Measurements from ENCODE around the gene ADCYAP1R1. TPM values are rescaled to one million over a fixed set of nuclear protein-coding genes. Genes with fewer than 3 reads are reported as not detected.

ADCYAP1R1 gene
- total RNA-seq, 1 experiment from 2014 or later = 8.9 TPM

- no peak overlapping the region for H2BK120ac ChIP-seq (ENCODE audit: low read depth, low read length, poor library complexity, severe bottlenecking)
- no peak overlapping the region for H4K8ac ChIP-seq (replicated peaks; ENCODE audit: insufficient read length, low read depth, low read length)
- peaks cover 11% of the 10 kb centered on the region for H3K23me2 ChIP-seq (ENCODE audit: insufficient read length, low read depth, low read length, poor library complexity, severe bottlenecking)
- H2AK5ac ChIP-seq (ENCODE audit: insufficient read length, low read length) = no peak overlapping the region
- peaks cover 10% of the 10 kb centered on the region; the same call in 1 of the 2 replicates for H3K27me3 ChIP-seq (ENCODE audit: insufficient read depth, low read length)
- no peaks in the 10 kb centered on the region; a peak in 1 of 5 replicates for H3K9me3 Mint-ChIP-seq
- no peak overlapping the region for H3K23ac ChIP-seq (ENCODE audit: insufficient read length, low read depth, low read length)
- H2BK15ac ChIP-seq (ENCODE audit: low read depth, low read length) = no peak overlapping the region
- peak overlapping the region; percentile 44 for H3K14ac ChIP-seq (ENCODE audit: insufficient read depth, low read length)
- no peak overlapping the region for H3K27ac Mint-ChIP-seq
- no peaks in the 10 kb centered on the region for H4K20me1 ChIP-seq (ENCODE audit: control insufficient read depth, insufficient read depth, insufficient read length)
- no peak overlapping the region for H4K5ac ChIP-seq (ENCODE audit: insufficient read length, low read depth, low read length)
- peaks cover 28 to 40% of the 10 kb centered on the region in 2 experiments for H3K4me1 Mint-ChIP-seq
- H3K9me3 ChIP-seq (ENCODE audit: control insufficient read depth, low read depth, low read length) = no peaks in the 10 kb centered on the region
- H3K27ac ChIP-seq (ENCODE audit: insufficient read length, low read depth, low read length) = no peak overlapping the region
- H3K4ac ChIP-seq (ENCODE audit: low read depth, low read length) = no peak overlapping the region
- H3K4me2 ChIP-seq (ENCODE audit: insufficient read depth, insufficient read length, low read length) = peak overlapping the region; percentile 49
- H3K36me3 Mint-ChIP-seq (ENCODE audit: insufficient read depth in 1 of 3, low read depth in 3 of 3) = no peaks in the 10 kb centered on the region; a peak in 1 of 7 replicates
- no CpG with 5 or more reads among the region's 50 CpGs for WGBS (ENCODE audit: extremely low coverage, insufficient read length, low lambda C conversion rate)
- peaks cover 74% of the 10 kb centered on the region for H3K27me3 Mint-ChIP-seq (ENCODE audit: low read depth)
- H3K9ac ChIP-seq (ENCODE audit: extremely low read depth, insufficient read length, low read length) = no peak overlapping the region
- no peak overlapping the region for H2BK12ac ChIP-seq (ENCODE audit: insufficient read length, low read depth, low read length)
- no peak overlapping the region for H2BK5ac ChIP-seq (ENCODE audit: insufficient read length, low read length)
- no peak overlapping the region for H3K56ac ChIP-seq (ENCODE audit: insufficient read length, low read depth, low read length)
- peak overlapping the region; percentile 72 to 87 for H3K4me3 Mint-ChIP-seq
- no peak overlapping the region for H3K18ac ChIP-seq (ENCODE audit: insufficient read length, low read depth, low read length)
- H3K4me1 ChIP-seq (ENCODE audit: insufficient read depth, low read length) = 0 out of 2 replicates have a peak, but pooled peaks cover 2% of the 10 kb centered on the region
- H3K79me2 ChIP-seq (ENCODE audit: insufficient read depth, low read length) = no peaks in the 10 kb centered on the region
- H4K91ac ChIP-seq (ENCODE audit: insufficient read length, low read depth, low read length) = no peak overlapping the region
- H3K79me1 ChIP-seq (ENCODE audit: insufficient read depth, low read depth, low read length, poor library complexity, severe bottlenecking) = no peaks in the 10 kb centered on the region
- H2BK20ac ChIP-seq (ENCODE audit: low read depth, low read length, poor library complexity, severe bottlenecking) = no peak overlapping the region
- TF ChIP-seq, protein P1, sequence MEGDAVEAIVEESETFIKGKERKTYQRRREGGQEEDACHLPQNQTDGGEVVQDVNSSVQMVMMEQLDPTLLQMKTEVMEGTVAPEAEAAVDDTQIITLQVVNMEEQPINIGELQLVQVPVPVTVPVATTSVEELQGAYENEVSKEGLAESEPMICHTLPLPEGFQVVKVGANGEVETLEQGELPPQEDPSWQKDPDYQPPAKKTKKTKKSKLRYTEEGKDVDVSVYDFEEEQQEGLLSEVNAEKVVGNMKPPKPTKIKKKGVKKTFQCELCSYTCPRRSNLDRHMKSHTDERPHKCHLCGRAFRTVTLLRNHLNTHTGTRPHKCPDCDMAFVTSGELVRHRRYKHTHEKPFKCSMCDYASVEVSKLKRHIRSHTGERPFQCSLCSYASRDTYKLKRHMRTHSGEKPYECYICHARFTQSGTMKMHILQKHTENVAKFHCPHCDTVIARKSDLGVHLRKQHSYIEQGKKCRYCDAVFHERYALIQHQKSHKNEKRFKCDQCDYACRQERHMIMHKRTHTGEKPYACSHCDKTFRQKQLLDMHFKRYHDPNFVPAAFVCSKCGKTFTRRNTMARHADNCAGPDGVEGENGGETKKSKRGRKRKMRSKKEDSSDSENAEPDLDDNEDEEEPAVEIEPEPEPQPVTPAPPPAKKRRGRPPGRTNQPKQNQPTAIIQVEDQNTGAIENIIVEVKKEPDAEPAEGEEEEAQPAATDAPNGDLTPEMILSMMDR (conservative IDR thresholded peaks at IDR 0.05) = no peak
- no peak overlapping the region for H3T11ph ChIP-seq (ENCODE audit: low read length)
- DNase-seq = no peak
- H2AFZ ChIP-seq (ENCODE audit: low read length) = no peak overlapping the region
These were observed 913 bp downstream of the ADCYAP1R1 start for GRCh38 chr7:31052841-31053601.
